ENCODE results near the gene C12orf42.

DNA sequence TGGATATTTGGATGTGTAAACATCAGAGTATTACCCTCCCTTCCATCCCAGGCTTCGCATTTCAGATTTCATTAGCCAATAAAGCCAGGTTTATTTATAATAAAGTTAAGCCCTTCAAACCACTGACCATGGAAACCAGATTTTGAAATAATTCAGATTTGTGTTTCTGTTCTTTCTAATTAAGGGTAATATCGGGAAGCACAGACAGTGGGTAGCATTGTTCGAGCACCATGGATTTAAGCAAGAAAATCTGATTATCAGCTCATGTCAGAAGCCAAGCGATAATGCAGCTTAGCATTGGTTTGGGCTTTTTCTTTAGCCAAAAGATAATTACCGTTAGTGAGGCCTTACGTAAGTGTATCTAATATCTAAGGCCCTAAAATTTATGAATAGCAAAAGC is 116.1 kb downstream of the C12orf42 start:
- TF ChIP-seq POLR2A (IDR thresholded peaks at IDR 0.05; ENCODE audit: low read length), result no peak
- no peak for TF ChIP-seq GATA1 (IDR thresholded peaks at IDR 0.05; ENCODE audit: low read depth, low read length)

All from erythroblast (primary cell).